ENCODE data around the gene ZNRF3.

ZNRF3 gene

GRCh38 chr22:29006346-29006745, 123.0 kb downstream of the ZNRF3 start:
- Histone ChIP-seq H3K4me1 (ENCODE audit: control insufficient read depth, low read depth, low read length) (peaks cover 33% of the 10 kb centered on the region), H3K9ac (ENCODE audit: low read length) (no peak overlapping the region), H3K27me3 (ENCODE audit: control insufficient read depth, insufficient read depth, low read length) (no peaks in the 10 kb centered on the region), H3K4me3 (ENCODE audit: low read length) (no peak overlapping the region), H3K36me3 (ENCODE audit: control insufficient read depth, low read depth, low read length) (no peaks in the 10 kb centered on the region), H3K9me3 (ENCODE audit: control insufficient read depth, low read depth, low read length) (no peaks in the 10 kb centered on the region), H3K27ac (ENCODE audit: low read length) (no peak overlapping the region)

- Histone ChIP-seq H3K9ac (ENCODE audit: low read length) (no peak overlapping the region), H3K27ac (ENCODE audit: low read length) (no peak overlapping the region), H3K27me3 (ENCODE audit: control insufficient read depth, insufficient read depth, low read length) (no peaks in the 10 kb centered on the region), H3K9me3 (ENCODE audit: control insufficient read depth, low read depth, low read length) (no peaks in the 10 kb centered on the region), H3K4me1 (ENCODE audit: control insufficient read depth, low read depth, low read length) (peaks cover 26% of the 10 kb centered on the region), H3K36me3 (ENCODE audit: control insufficient read depth, low read depth, low read length) (no peaks in the 10 kb centered on the region), H3K4me3 (ENCODE audit: low read length) (no peak overlapping the region)
Observed at GRCh38 chr22:29009148-29009547, 125.8 kb downstream of the ZNRF3 start.

DNA sequence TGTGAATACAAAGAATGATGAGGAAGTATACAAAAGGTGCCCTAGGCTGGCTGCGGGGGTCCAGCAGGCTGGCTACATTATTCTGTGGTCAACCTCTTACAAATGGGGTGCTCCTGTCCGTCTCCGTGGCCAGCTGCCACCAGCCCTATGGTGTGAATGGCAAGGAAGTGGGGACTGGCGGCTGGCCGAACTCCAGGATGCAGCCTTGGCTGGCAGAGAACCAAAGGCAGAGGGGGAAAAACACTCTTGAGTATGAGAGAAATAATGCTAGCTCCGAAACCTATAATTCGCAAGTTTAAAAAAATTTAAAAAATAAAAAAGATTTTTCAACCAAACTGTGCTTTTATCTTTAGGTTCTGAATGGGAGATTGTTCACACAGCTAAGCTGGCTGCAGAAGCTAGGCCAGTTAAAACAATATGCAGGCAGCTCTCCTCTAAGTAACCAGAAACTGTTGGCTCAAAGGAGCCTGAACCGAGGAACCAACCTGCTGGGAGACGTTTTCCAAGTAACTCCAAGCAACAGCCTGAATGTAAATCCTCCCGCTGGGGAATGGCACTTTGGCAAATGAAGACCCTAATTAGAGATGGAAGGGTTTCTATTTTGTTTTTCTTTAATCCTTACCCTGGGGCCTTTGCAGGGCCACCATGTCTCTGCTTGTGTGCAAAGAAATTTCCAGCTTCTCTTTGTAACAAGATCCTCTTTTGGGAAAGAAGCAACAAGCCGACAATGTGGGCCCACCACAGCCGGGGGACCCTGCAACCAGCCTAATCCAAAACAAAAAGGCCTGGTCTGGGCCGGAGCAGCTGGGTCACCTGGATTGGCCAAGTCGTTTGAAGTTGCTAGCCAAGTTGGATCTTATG, 128.1 kb downstream of the ZNRF3 start:
- Histone ChIP-seq H3K9ac (ENCODE audit: low read length) (no peak overlapping the region), H3K4me1 (ENCODE audit: control insufficient read depth, low read depth, low read length) (peaks cover 24% of the 10 kb centered on the region), H3K27ac (ENCODE audit: low read length) (no peak overlapping the region), H3K9me3 (ENCODE audit: control insufficient read depth, low read depth, low read length) (no peaks in the 10 kb centered on the region), H3K36me3 (ENCODE audit: control insufficient read depth, low read depth, low read length) (no peaks in the 10 kb centered on the region), H3K27me3 (ENCODE audit: control insufficient read depth, insufficient read depth, low read length) (no peaks in the 10 kb centered on the region), H3K4me3 (ENCODE audit: low read length) (no peak overlapping the region)

DNA sequence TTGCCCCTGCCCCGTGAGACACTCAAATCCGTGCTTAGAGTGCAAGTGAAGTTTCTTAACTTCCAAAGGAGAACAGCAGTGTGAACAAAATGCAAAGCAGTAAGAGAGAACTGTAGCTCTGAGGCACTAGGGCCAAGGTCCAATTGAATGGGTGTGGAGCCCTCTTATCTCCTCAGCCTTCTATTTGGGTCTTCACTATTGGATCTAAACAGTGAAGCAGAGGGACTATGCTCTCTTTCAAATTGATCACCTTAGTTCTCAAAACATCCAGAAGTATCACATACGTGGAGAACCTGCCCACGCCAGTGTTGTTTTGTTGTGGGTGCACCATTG, 128.7 kb downstream of the ZNRF3 start:
- no peaks in the 10 kb centered on the region for H3K36me3 ChIP-seq (ENCODE audit: control insufficient read depth, low read depth, low read length)
- no peak overlapping the region for H3K9ac ChIP-seq (ENCODE audit: low read length)
- peaks cover 24% of the 10 kb centered on the region for H3K4me1 ChIP-seq (ENCODE audit: control insufficient read depth, low read depth, low read length)
- no peak overlapping the region for H3K4me3 ChIP-seq (ENCODE audit: low read length)
- no peak overlapping the region for H3K27ac ChIP-seq (ENCODE audit: low read length)
- no peaks in the 10 kb centered on the region for H3K9me3 ChIP-seq (ENCODE audit: control insufficient read depth, low read depth, low read length)
- no peaks in the 10 kb centered on the region for H3K27me3 ChIP-seq (ENCODE audit: control insufficient read depth, insufficient read depth, low read length)

- Histone ChIP-seq H3K9ac (ENCODE audit: low read length) (no peak overlapping the region), H3K36me3 (ENCODE audit: control insufficient read depth, low read depth, low read length) (no peaks in the 10 kb centered on the region), H3K27me3 (ENCODE audit: control insufficient read depth, insufficient read depth, low read length) (no peaks in the 10 kb centered on the region), H3K9me3 (ENCODE audit: control insufficient read depth, low read depth, low read length) (no peaks in the 10 kb centered on the region), H3K4me3 (ENCODE audit: low read length) (no peak overlapping the region), H3K4me1 (ENCODE audit: control insufficient read depth, low read depth, low read length) (peaks cover 24% of the 10 kb centered on the region), H3K27ac (ENCODE audit: low read length) (no peak overlapping the region)
Observed at GRCh38 chr22:29012952-29013351, 129.6 kb downstream of the ZNRF3 start.

- Histone ChIP-seq H3K4me1 (ENCODE audit: control insufficient read depth, low read depth, low read length) (peaks cover 21% of the 10 kb centered on the region), H3K36me3 (ENCODE audit: control insufficient read depth, low read depth, low read length) (no peaks in the 10 kb centered on the region)
Observed at GRCh38 chr22:29014293-29014692, 130.9 kb downstream of the ZNRF3 start.

DNA sequence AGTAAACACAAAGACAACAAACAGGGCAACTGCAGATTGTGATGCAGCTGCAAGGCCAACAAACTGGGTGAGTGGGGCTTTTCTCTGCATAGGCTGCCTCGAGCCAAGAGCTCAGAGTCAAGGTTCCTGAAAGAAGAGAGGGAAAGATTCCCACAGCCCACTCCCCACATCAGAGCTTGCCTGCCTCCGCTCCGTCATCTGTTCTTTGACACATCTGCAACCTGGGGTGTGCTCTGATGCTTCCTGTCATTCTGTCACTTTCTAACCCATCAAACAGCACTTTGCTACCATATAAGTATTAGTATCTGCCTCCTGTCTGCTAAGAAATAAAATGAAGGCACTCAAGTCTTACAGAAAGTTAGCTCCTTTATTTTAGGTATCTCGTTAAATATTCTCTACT, 131.4 kb downstream of the ZNRF3 start:
- no peaks in the 10 kb centered on the region for H3K9me3 ChIP-seq (ENCODE audit: control insufficient read depth, low read depth, low read length)
- H3K4me3 ChIP-seq (ENCODE audit: low read length): no peak overlapping the region
- no peaks in the 10 kb centered on the region for H3K27me3 ChIP-seq (ENCODE audit: control insufficient read depth, insufficient read depth, low read length)
- H3K27ac ChIP-seq (ENCODE audit: low read length): no peak overlapping the region
- H3K4me1 ChIP-seq (ENCODE audit: control insufficient read depth, low read depth, low read length): peaks cover 21% of the 10 kb centered on the region
- no peak overlapping the region for H3K9ac ChIP-seq (ENCODE audit: low read length)
- no peaks in the 10 kb centered on the region for H3K36me3 ChIP-seq (ENCODE audit: control insufficient read depth, low read depth, low read length)

More at GRCh38 chr22:29014293-29014692, 130.9 kb downstream of the ZNRF3 start:
- Histone ChIP-seq H3K9me3 (ENCODE audit: control insufficient read depth, low read depth, low read length) (no peaks in the 10 kb centered on the region), H3K4me3 (ENCODE audit: low read length) (no peak overlapping the region), H3K27ac (ENCODE audit: low read length) (no peak overlapping the region), H3K27me3 (ENCODE audit: control insufficient read depth, insufficient read depth, low read length) (no peaks in the 10 kb centered on the region), H3K9ac (ENCODE audit: low read length) (no peak overlapping the region)

DNA sequence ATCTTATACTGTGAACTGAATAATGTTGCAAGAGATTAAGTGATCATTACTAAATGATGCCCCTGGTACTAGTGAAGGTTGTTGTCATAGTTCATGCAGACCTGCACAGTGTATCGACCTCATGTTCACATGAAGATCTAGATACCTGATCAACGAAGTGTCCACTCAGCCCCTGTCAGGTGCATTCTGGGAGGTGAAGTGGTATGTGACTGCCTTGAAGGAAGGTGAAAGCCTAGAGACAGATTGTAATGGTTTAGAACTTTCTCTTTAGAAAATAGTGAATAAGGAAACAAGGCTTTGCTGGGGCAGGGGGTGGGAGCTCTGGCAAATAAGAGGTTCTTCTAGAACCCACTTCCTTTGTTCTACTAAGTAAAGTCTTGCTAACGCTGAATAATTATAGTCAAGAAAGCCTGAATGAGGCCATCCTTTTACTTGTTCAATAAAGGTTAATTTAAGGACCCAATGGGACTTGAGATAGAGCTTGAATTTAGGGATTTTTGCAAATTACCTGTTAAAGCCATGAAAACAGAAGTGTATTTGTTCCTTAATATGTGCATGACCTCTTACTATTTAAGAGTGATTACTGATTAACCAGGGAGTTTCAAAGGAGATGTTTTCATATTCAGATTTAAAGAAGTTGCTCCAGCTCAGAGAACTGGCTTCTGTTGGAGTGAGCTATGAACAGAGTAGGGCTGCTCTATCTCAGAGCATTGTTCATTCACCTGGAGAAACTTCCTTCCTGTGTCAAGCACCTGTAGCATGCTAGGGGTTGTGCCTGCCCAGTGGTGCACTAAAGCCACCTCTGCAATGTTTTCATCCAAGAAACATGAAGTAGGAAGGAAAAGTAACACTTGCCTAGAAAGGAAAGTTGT, 132.9 kb downstream of the ZNRF3 start:
- Histone ChIP-seq H3K27me3 (ENCODE audit: control insufficient read depth, insufficient read depth, low read length) (no peaks in the 10 kb centered on the region), H3K4me1 (ENCODE audit: control insufficient read depth, low read depth, low read length) (peaks cover 15% of the 10 kb centered on the region), H3K9ac (ENCODE audit: low read length) (no peak overlapping the region), H3K9me3 (ENCODE audit: control insufficient read depth, low read depth, low read length) (no peaks in the 10 kb centered on the region), H3K4me3 (ENCODE audit: low read length) (no peak overlapping the region), H3K36me3 (ENCODE audit: control insufficient read depth, low read depth, low read length) (no peaks in the 10 kb centered on the region), H3K27ac (ENCODE audit: low read length) (no peak overlapping the region)

GRCh38 chr22:29018293-29019189, 135.2 kb downstream of the ZNRF3 start:
- no peaks in the 10 kb centered on the region for H3K27me3 ChIP-seq (ENCODE audit: control insufficient read depth, insufficient read depth, low read length)
- H3K9me3 ChIP-seq (ENCODE audit: control insufficient read depth, low read depth, low read length): no peaks in the 10 kb centered on the region
- no peaks in the 10 kb centered on the region for H3K36me3 ChIP-seq (ENCODE audit: control insufficient read depth, low read depth, low read length)
- H3K4me3 ChIP-seq (ENCODE audit: low read length): no peak overlapping the region
- H3K4me1 ChIP-seq (ENCODE audit: control insufficient read depth, low read depth, low read length): peaks cover 21% of the 10 kb centered on the region
- H3K9ac ChIP-seq (ENCODE audit: low read length): no peak overlapping the region
- no peak overlapping the region for H3K27ac ChIP-seq (ENCODE audit: low read length)

- no peak overlapping the region for H3K27ac ChIP-seq (ENCODE audit: low read length)
Observed at GRCh38 chr22:29022101-29022817, 138.9 kb downstream of the ZNRF3 start.

More at GRCh38 chr22:29022101-29022817, 138.9 kb downstream of the ZNRF3 start:
- Histone ChIP-seq H3K36me3 (ENCODE audit: control insufficient read depth, low read depth, low read length) (no peaks in the 10 kb centered on the region), H3K4me1 (ENCODE audit: control insufficient read depth, low read depth, low read length) (peaks cover 12% of the 10 kb centered on the region), H3K4me3 (ENCODE audit: low read length) (no peak overlapping the region), H3K9ac (ENCODE audit: low read length) (no peak overlapping the region), H3K27me3 (ENCODE audit: control insufficient read depth, insufficient read depth, low read length) (no peaks in the 10 kb centered on the region), H3K9me3 (ENCODE audit: control insufficient read depth, low read depth, low read length) (no peaks in the 10 kb centered on the region)

All from iPS-18a (cell line).